Panc1 (cell line): ENCODE results near the gene GRSF1.

Experiments
- POLR2AphosphoS5 ChIP-seq: IDR thresholded peaks from 2 replicates; pipeline ENCODE4 v1.6.1; 2012; ENCODE audit warnings: mild to moderate bottlenecking, low read depth, low read length, moderate library complexity
- TF ChIP-seq, protein P1 (sequence below): fragments of 450-650 bp; IDR thresholded peaks from 2 replicates; pipeline ENCODE4 v1.5.1; 2017; ENCODE audit warnings: mild to moderate bottlenecking

DNA sequence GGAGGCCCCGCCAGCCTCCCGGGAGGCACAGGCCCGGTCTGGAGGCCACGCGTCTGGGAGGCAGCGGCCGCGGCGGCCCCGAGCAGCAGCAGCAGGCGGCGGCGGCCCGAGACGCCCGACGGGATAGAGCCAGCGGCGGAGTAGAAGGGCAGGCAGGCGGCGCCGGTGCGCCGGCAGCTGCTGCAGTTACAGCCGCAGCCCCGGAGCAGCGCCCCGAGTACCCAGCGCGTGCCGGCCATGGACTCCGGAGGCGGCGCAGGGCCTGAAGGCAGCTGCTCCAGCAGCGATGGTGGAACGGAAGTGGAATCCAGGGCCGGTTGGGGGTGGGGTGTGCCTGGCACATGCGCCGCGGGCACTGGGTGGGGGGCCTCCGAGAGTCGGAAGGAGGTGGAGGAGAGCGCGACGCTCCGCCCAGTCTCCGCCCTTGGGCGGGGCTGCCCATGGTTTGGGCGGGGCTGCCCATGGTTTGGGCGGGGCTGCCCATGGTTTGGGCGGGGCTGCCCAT lies at the start of gene GRSF1:
- TF ChIP-seq, protein P1, sequence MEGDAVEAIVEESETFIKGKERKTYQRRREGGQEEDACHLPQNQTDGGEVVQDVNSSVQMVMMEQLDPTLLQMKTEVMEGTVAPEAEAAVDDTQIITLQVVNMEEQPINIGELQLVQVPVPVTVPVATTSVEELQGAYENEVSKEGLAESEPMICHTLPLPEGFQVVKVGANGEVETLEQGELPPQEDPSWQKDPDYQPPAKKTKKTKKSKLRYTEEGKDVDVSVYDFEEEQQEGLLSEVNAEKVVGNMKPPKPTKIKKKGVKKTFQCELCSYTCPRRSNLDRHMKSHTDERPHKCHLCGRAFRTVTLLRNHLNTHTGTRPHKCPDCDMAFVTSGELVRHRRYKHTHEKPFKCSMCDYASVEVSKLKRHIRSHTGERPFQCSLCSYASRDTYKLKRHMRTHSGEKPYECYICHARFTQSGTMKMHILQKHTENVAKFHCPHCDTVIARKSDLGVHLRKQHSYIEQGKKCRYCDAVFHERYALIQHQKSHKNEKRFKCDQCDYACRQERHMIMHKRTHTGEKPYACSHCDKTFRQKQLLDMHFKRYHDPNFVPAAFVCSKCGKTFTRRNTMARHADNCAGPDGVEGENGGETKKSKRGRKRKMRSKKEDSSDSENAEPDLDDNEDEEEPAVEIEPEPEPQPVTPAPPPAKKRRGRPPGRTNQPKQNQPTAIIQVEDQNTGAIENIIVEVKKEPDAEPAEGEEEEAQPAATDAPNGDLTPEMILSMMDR: no peak
- peak; percentile 61; the same call in 1 of the 2 replicates for TF ChIP-seq POLR2AphosphoS5
